T-helper 1 cell treated with Interleukin-12 subunit alpha and Interleukin-12 subunit beta and Interleukin-4 antibody, amounts not matched to agents 30 μg/mL and 1 μg/mL, for 36 hours (primary cell): ENCODE results near the gene DUXB.
A peak's percentile ranks its signal among the peaks of the same experiment; 100 is the strongest.

Experiments
- H3K27ac Mint-ChIP-seq: one replicate; pipeline ENCODE4 v1.8.0; 2021; ENCODE audit warnings: mild to moderate bottlenecking, mixed read lengths
- H3K27me3 Mint-ChIP-seq: one replicate; pipeline ENCODE4 v1.8.0; 2021; ENCODE audit warnings: low read depth, mixed read lengths
- H3K36me3 Mint-ChIP-seq: one replicate; pipeline ENCODE4 v1.8.0; 2021; ENCODE audit warnings: low read depth, mixed read lengths
- H3K4me1 Mint-ChIP-seq: one replicate; pipeline ENCODE4 v1.8.0; 2021; ENCODE audit warnings: low read depth, mixed read lengths
- H3K4me3 Mint-ChIP-seq: one replicate; pipeline ENCODE4 v1.8.0; 2021; ENCODE audit warnings: mild to moderate bottlenecking, moderate library complexity, mixed read lengths
- H3K9me3 Mint-ChIP-seq: one replicate; pipeline ENCODE4 v1.8.0; 2021; ENCODE audit warnings: mixed read lengths

DUXB gene

GRCh38 chr16:75644240-75645012 lies 56.8 kb downstream of the DUXB start:
- Mint-ChIP-seq H3K27me3 (no peaks in the 10 kb centered on the region), H3K4me1 (peaks cover 39% of the 10 kb centered on the region), H3K36me3 (peaks cover 46% of the 10 kb centered on the region), H3K9me3 (no peaks in the 10 kb centered on the region), H3K27ac (peak overlapping the region; percentile 76), H3K4me3 (peak overlapping the region; percentile 76)
